GM19324 (cell line): ENCODE data around the gene PTCD2.

Experiments
- ATAC-seq: cut with Tn5 transposase; IDR thresholded peaks from one replicate; pipeline ENCODE4 v1.9.1; 2021; ENCODE audit warnings: mild to moderate bottlenecking, moderate library complexity; ENCODE audit not compliant: unreplicated experiment, low FRiP score

The PTCD2 gene

GRCh38 chr5:72408603-72409002, 88.4 kb downstream of the PTCD2 start:
- ATAC-seq: no peak

DNA sequence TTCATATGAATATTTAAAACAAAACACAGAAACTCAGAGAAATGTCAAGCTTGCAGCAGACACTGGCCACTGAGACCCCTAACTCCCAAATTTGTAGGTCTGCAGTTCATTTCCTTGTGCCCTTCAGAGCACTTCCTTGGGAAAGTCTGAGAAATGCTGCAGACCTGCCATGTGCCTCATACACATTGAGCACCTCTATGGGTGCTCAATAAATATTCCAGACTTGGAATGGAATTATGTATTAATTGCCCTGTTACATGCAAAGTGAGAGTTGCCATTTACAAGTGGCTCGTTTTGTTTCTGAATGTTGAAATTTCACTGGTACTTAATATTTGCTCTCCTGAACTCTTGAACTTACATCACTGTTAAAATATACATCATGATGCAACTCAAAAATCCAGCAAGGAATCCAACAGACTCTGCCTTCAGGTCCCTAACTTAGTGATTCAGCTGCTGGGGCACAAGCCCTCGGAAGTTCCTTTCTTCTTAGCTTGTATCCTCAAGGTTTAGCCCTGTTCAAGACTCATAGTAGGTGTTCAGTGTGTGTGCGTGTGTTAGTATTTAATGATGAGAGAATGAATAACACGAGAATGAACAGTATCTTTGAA, 90.6 kb downstream of the PTCD2 start:
- ATAC-seq: no peak

DNA sequence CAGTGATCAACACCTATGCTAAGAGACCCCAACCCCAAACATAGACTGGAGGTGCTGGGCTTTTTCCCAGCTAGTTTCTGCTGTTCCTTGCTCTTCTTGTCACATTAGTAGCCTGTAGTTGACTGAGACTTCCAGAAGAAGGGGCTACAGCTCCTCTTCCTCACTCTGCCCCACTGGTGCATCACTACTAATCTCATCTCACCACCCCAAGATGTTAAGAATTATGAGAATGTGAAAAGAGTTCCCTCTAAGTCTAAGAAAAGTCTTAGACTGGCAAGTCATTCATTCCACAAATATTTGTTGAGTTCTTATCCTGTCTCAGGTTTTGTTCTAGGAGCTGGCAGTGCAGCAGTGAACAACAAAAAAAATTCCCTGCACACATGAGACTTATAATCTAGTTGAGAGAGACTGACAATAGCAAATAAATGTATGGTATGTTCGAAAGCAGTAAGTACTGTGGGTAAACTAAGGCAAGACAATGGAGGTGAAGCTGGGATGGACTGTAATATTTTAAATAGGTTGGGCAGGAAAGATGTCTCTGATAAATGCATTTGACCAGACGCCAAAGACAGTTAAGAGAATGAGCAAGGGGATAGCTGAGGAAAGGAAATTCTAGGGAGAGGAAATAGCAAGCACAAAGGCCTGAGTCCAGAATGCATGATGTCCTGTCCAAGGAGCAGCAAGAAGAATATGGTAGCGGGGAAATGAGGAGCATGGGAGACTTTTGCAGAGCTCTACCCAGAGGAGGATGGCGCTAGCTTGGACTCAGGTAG, 92.3 kb downstream of the PTCD2 start:
- no peak for ATAC-seq

GRCh38 chr5:72415616-72416325, 95.6 kb downstream of the PTCD2 start:
- no peak for ATAC-seq

DNA sequence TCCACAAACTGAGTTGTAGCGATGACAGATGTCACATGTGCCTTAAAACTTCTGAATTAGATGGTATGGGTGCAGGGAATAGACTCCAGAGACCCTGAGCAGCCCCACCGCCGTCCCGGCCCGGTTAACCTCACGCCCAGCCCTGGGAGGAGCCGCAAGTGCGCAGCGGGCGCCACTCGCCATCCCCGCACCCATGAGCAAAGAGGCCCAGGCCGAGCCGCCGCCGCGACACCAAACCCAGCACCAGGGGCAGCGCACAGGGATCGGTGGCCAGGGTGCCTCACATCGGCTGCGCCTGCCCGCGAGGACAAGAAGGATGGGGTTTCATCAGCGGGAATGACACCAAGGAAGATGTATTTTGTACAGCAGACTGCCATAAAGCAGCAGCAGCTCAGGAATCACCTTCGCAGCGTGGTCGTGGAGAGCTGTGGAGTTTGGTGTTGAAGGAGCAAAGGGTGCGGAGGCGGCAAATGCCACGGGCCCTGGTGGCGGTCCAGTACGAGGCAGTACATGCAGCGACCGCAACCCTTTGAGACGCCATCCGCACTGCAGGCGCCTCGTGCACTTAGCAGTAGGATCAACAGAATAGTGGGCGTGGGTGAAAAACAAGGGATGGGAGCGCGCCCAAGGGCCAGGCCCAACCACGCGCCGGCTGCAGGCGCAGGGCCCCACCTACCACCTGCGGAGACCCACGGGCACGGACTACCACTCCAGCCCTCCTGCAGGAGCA, 97.3 kb downstream of the PTCD2 start:
- ATAC-seq: no peak
